NCI-H1105 treated with DMSO at 0.1 percent for 48 hours (cell line): ENCODE results near the gene ATXN2.
"Not testable (repeated sequence)": the region's sequence is repeated elsewhere in the genome, so short reads cannot be mapped to it uniquely, and the experiment has no call there.

Source experiments
- DNase-seq: peaks from one replicate; lab custom pipeline; 2025; lab: John Stamatoyannopoulos, UW

Gene ATXN2

GRCh38 chr12:111404362-111405148, 194.6 kb downstream of the ATXN2 start:
- no peak for DNase-seq

GRCh38 chr12:111402490-111402824, 196.7 kb downstream of the ATXN2 start:
- not testable (repeated sequence) for DNase-seq
